ENCODE data around the gene MTMR12. TPM values are rescaled to one million over a fixed set of nuclear protein-coding genes. Genes with fewer than 3 reads are reported as not detected.

MTMR12 gene
- total and polyA plus RNA-seq, 2 of the 8 experiments (the other 6 are each of a cell fraction or from before 2014, with no cell fraction given) = 19.1 to 59.3 TPM

DNA sequence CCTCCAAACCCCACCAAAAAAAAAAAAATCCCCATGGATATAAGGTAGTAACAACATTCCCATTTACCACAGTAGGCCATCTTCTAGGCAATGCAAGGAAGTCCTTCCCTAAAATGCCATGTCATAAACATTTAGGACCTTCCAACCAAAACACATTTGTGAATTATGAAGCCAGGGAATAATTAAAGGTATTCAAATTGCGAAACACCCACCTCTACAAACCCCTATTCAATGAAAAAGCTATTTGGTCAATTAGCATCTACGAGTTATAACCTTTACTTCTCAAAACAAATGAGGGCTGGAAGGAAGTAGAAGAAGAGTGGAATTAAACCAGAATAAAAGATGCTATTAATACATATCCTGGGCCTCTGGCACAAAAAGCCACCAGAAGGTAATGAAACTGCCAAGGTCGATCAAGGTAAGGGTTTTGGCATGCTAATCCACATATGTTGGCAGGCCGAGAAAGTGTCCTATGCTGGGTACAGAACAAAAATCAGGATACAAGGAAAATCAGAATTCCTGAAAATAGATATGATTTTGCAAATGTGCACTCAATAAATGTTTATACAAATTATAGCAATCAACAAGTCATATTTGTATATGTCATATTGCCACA is 47.7 kb downstream of the MTMR12 start:
- POLR2A ChIA-PET (ENCODE audit: partially characterized antibody) = no interaction called here
- no peak for FAIRE-seq

More for the DNA sequence above, 47.7 kb downstream of the MTMR12 start:
- Histone ChIP-seq H3K4me2 (ENCODE audit: insufficient read depth in 1 of 2, low read depth in 2 of 2, low read length in 2 of 2) (no peak overlapping the region), H3K36me3 (ENCODE audit: control insufficient read depth in 2 of 4, insufficient read depth in 4 of 4, low read length in 3 of 4) (peaks cover 10 to 75% (median 42%) of the 10 kb centered on the region in 4 experiments), H3K18ac (ENCODE audit: extremely low read depth, low read length) (no peak overlapping the region), H2BK20ac (ENCODE audit: low read length) (no peak overlapping the region), H2AK5ac (ENCODE audit: low read depth, low read length) (no peak overlapping the region), H2BK120ac (replicated peaks; ENCODE audit: low read depth, low read length) (no peak overlapping the region), H3K4me3 (ENCODE audit: extremely low read depth in 1 of 4, insufficient read depth in 2 of 4, low read depth in 3 of 4, low read length in 4 of 4) (no peak overlapping the region), H3K56ac (replicated peaks; ENCODE audit: insufficient read length, low read depth, low read length) (no peak overlapping the region), H4K5ac (ENCODE audit: insufficient read length, low read depth, low read length) (no peak overlapping the region), H3K4me1 (replicated peaks in 1 of 4; ENCODE audit: control insufficient read depth in 3 of 4, insufficient read depth in 4 of 4, low read length in 3 of 4) (no peaks in the 10 kb centered on the region), H2AFZ (ENCODE audit: low read length) (no peak overlapping the region), H4K20me1 (replicated peaks in 1 of 2; ENCODE audit: control insufficient read depth in 1 of 2, insufficient read depth in 2 of 2, low read length in 2 of 2) (peaks cover 0 to 1% of the 10 kb centered on the region in 2 experiments), H3K9me3 (ENCODE audit: insufficient read depth in 2 of 2, low read depth in 1 of 2, low read length in 1 of 2) (no peaks in the 10 kb centered on the region), H4K8ac (ENCODE audit: extremely low read depth, insufficient read depth, low read length) (no peak overlapping the region), H3K23me2 (ENCODE audit: low read depth, low read length) (no peaks in the 10 kb centered on the region), H2BK12ac (ENCODE audit: low read depth, low read length) (no peak overlapping the region), H2BK5ac (ENCODE audit: low read depth, low read length) (no peak overlapping the region), H3K79me2 (ENCODE audit: control insufficient read depth in 1 of 2, insufficient read depth in 2 of 2, low read length in 2 of 2) (no peaks in the 10 kb centered on the region), H4K91ac (replicated peaks; ENCODE audit: insufficient read length, low read length) (no peak overlapping the region), H3K27me3 (replicated peaks in 1 of 4; ENCODE audit: control insufficient read depth in 3 of 4, extremely low read depth in 1 of 4, insufficient read depth in 3 of 4, low read length in 3 of 4) (no peaks in the 10 kb centered on the region), H3K27ac (ENCODE audit: low read depth, low read length) (no peak overlapping the region), H3K4ac (replicated peaks; ENCODE audit: insufficient read length, low read depth, low read length) (no peak overlapping the region), H3K23ac (ENCODE audit: insufficient read length) (no peak overlapping the region), H3K79me1 (ENCODE audit: low read depth, low read length) (no peaks in the 10 kb centered on the region), H3K9ac (replicated peaks in 1 of 4; ENCODE audit: extremely low read depth in 1 of 4, low read depth in 3 of 4, low read length in 3 of 4) (no peak overlapping the region), H3K14ac (ENCODE audit: insufficient read length) (no peak overlapping the region), H2BK15ac (ENCODE audit: low read length) (no peak overlapping the region)
- TF ChIP-seq, protein P1, sequence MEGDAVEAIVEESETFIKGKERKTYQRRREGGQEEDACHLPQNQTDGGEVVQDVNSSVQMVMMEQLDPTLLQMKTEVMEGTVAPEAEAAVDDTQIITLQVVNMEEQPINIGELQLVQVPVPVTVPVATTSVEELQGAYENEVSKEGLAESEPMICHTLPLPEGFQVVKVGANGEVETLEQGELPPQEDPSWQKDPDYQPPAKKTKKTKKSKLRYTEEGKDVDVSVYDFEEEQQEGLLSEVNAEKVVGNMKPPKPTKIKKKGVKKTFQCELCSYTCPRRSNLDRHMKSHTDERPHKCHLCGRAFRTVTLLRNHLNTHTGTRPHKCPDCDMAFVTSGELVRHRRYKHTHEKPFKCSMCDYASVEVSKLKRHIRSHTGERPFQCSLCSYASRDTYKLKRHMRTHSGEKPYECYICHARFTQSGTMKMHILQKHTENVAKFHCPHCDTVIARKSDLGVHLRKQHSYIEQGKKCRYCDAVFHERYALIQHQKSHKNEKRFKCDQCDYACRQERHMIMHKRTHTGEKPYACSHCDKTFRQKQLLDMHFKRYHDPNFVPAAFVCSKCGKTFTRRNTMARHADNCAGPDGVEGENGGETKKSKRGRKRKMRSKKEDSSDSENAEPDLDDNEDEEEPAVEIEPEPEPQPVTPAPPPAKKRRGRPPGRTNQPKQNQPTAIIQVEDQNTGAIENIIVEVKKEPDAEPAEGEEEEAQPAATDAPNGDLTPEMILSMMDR (IDR thresholded peaks at IDR 0.05; ENCODE audit: control extremely low read depth in 1 of 3, insufficient read depth in 1 of 3, low read depth in 1 of 3, low read length in 3 of 3) = no peak
- TF ChIP-seq KDM4A (IDR thresholded peaks at IDR 0.05; ENCODE audit: low read depth, low read length, severe bottlenecking) = no peak
- no peak for TF ChIP-seq RXRA (IDR thresholded peaks at IDR 0.05; ENCODE audit: insufficient read depth, low read depth, low read length)
- TF ChIP-seq CHD2 (IDR thresholded peaks at IDR 0.05; ENCODE audit: low read length) = no peak
- TF ChIP-seq TEAD4 (IDR thresholded peaks at IDR 0.05; ENCODE audit: low read depth, low read length) = no peak
- CTCF ChIA-PET (ENCODE audit: partially characterized antibody) = interaction anchor here (0.7 kb wide), 1 partner anchor 10 kb away, joined by 3 read pairs; no protein-coding TSS in a partner anchor
- DNase-seq (ENCODE audit: low read depth in 1 of 2, low spot score in 2 of 2) = no peak
- 88% methylated on average over 4 of the region's 4 CpGs; no CpG with 5 or more reads in 1 of the 2 experiments for WGBS, 2 experiments (ENCODE audit: extremely low coverage in 1 of 2, insufficient coverage in 1 of 2, insufficient read length in 1 of 2, insufficient replicate concordance in 2 of 2, low coverage in 1 of 2, low lambda C conversion rate in 2 of 2, missing lambda C conversion rate in 1 of 2)

Measured in H1 (cell line).